OCI-LY1 (cell line): ENCODE results near the gene BOK.

Experiments used
- H2AFZ ChIP-seq: fragments of 200-600 bp; sonication (generic), shearing (Covaris generic); 2 replicates; pipeline ENCODE4 v1.6.0; 2014; ENCODE audit warnings: antibody characterized with exemption, mild to moderate bottlenecking, low read length
- H3F3A ChIP-seq: fragments of 200-600 bp; sonication (generic), shearing (Covaris generic); 2 replicates; pipeline ENCODE4 v1.6.0; 2014; ENCODE audit warnings: mild to moderate bottlenecking, antibody characterized with exemption, low read length, moderate library complexity; ENCODE audit not compliant: insufficient read depth
- H3K27ac ChIP-seq: fragments of 200-600 bp; sonication (generic); 2 replicates; pipeline ENCODE4 v1.5.1; 2014; ENCODE audit warnings: low read length, mixed run types, mild to moderate bottlenecking, low read depth; ENCODE audit not compliant: poor library complexity, severe bottlenecking
- H3K27me3 ChIP-seq: fragments of 200-600 bp; sonication (generic); 2 replicates; pipeline ENCODE4 v1.6.0; 2014; ENCODE audit warnings: antibody characterized with exemption, mild to moderate bottlenecking, low read length, moderate library complexity; ENCODE audit not compliant: insufficient read depth
- H3K36me3 ChIP-seq: fragments of 200-600 bp; sonication (generic); 2 replicates; pipeline ENCODE4 v1.6.1; 2014; ENCODE audit warnings: mild to moderate bottlenecking, antibody characterized with exemption, low read length, moderate library complexity, mixed read lengths; ENCODE audit not compliant: insufficient read depth
- H3K4me1 ChIP-seq: fragments of 200-600 bp; sonication (generic); 2 replicates; pipeline ENCODE4 v1.5.1; 2014; ENCODE audit warnings: mild to moderate bottlenecking, low read length, moderate library complexity; ENCODE audit not compliant: insufficient read depth, severe bottlenecking
- H3K4me2 ChIP-seq: fragments of 200-600 bp; sonication (generic), shearing (Covaris generic); 2 replicates; pipeline ENCODE4 v1.6.1; 2014; ENCODE audit warnings: low read length
- H3K4me3 ChIP-seq: fragments of 200-600 bp; sonication (generic); 2 replicates; pipeline ENCODE4 v1.5.1; 2014; ENCODE audit warnings: low read length, low read depth, mild to moderate bottlenecking, mixed read lengths; ENCODE audit not compliant: poor library complexity, severe bottlenecking
- H3K79me2 ChIP-seq: fragments of 200-600 bp; shearing (Covaris generic); 2 replicates; pipeline ENCODE4 v1.6.1; 2016; ENCODE audit warnings: mixed run types, low read length, mixed read lengths; ENCODE audit not compliant: insufficient read depth
- H3K9ac ChIP-seq: fragments of 200-600 bp; sonication (generic), shearing (Covaris generic); 2 replicates; pipeline ENCODE4 v1.6.1; 2014; ENCODE audit warnings: mild to moderate bottlenecking, low read length, mixed read lengths
- H3K9me2 ChIP-seq: fragments of 200-600 bp; sonication (generic), shearing (Covaris generic); 2 replicates; pipeline ENCODE4 v1.6.1; 2014; ENCODE audit warnings: low read depth, mild to moderate bottlenecking, low read length, mixed read lengths
- H3K9me3 ChIP-seq: fragments of 200-600 bp; shearing (Covaris generic); 2 replicates; pipeline ENCODE4 v1.6.1; 2014; ENCODE audit warnings: low read length, mixed read lengths
- H4K20me1 ChIP-seq: fragments of 200-600 bp; sonication (generic), shearing (Covaris generic); 2 replicates; pipeline ENCODE4 v1.6.0; 2016; ENCODE audit warnings: mild to moderate bottlenecking, low read length; ENCODE audit not compliant: insufficient read depth
- CTCF ChIP-seq: fragments of 200-600 bp; sonication (generic), shearing (Covaris generic); IDR thresholded peaks from 2 replicates; pipeline ENCODE4 v1.5.1; 2017; ENCODE audit warnings: mild to moderate bottlenecking, antibody characterized with exemption, low read length, moderate library complexity, mixed read lengths
- EZH2 ChIP-seq: fragments of 200-600 bp; sonication (generic), shearing (Covaris generic); IDR thresholded peaks from 2 replicates; pipeline ENCODE4 v1.8.0; 2017; ENCODE audit warnings: borderline replicate concordance, mixed run types, mild to moderate bottlenecking, antibody characterized with exemption, low read length, moderate library complexity, mixed read lengths

Gene BOK

GRCh38 chr2:241545106-241545505, 13.4 kb upstream of the BOK start:
- Histone ChIP-seq H3K9me2 (no peaks in the 10 kb centered on the region), H3K9ac (no peak overlapping the region), H3K4me2 (no peak overlapping the region), H3K27me3 (peaks cover 5% of the 10 kb centered on the region; the same call in 1 of the 2 replicates), H3K9me3 (no peaks in the 10 kb centered on the region), H4K20me1 (no peaks in the 10 kb centered on the region), H3K36me3 (no peaks in the 10 kb centered on the region), H3K27ac (no peak overlapping the region), H3K79me2 (no peaks in the 10 kb centered on the region), H3F3A (no peaks in the 10 kb centered on the region), H2AFZ (no peak overlapping the region), H3K4me1 (no peaks in the 10 kb centered on the region), H3K4me3 (no peak overlapping the region)
- TF ChIP-seq EZH2 (no peak), CTCF (no peak)

GRCh38 chr2:241545523-241546473, 12.7 kb upstream of the BOK start:
- Histone ChIP-seq H3K4me3 (no peak overlapping the region), H3K27ac (no peak overlapping the region), H3K9me3 (no peaks in the 10 kb centered on the region), H3K9ac (no peak overlapping the region), H3K9me2 (no peaks in the 10 kb centered on the region), H3K4me1 (no peaks in the 10 kb centered on the region), H3K27me3 (no peaks in the 10 kb centered on the region), H2AFZ (no peak overlapping the region), H4K20me1 (no peaks in the 10 kb centered on the region), H3K36me3 (no peaks in the 10 kb centered on the region), H3K4me2 (no peak overlapping the region), H3F3A (no peaks in the 10 kb centered on the region), H3K79me2 (no peaks in the 10 kb centered on the region)
- TF ChIP-seq EZH2 = no peak
- no peak for TF ChIP-seq CTCF

- H3K4me1 ChIP-seq = no peaks in the 10 kb centered on the region
- no peak overlapping the region for H3K4me3 ChIP-seq
- no peak overlapping the region for H3K9ac ChIP-seq
- no peak overlapping the region for H3K4me2 ChIP-seq
- H3K27me3 ChIP-seq = no peaks in the 10 kb centered on the region; the same call in 1 of the 2 replicates
- no peaks in the 10 kb centered on the region for H4K20me1 ChIP-seq
- H3K9me2 ChIP-seq = no peaks in the 10 kb centered on the region
- no peak overlapping the region for H3K27ac ChIP-seq
- no peaks in the 10 kb centered on the region for H3K79me2 ChIP-seq
- no peak overlapping the region for H2AFZ ChIP-seq
- TF ChIP-seq CTCF (no peak), EZH2 (no peak)
- no peaks in the 10 kb centered on the region for H3K36me3 ChIP-seq
- H3F3A ChIP-seq = no peaks in the 10 kb centered on the region
- no peaks in the 10 kb centered on the region for H3K9me3 ChIP-seq
Observed at GRCh38 chr2:241546771-241547498, 11.6 kb upstream of the BOK start.
